HL-60 (cell line): Measurements from ENCODE around the gene MTFR2.

Experiments
- CTCF ChIP-seq: IDR thresholded peaks from one replicate; pipeline ENCODE4 v1.5.1; 2011; ENCODE audit warnings: low read length, control low read depth, inconsistent platforms; ENCODE audit not compliant: insufficient read depth
- GABPA ChIP-seq: IDR thresholded peaks from 2 replicates; pipeline ENCODE4 v1.6.1; 2012; ENCODE audit warnings: low read depth
- POLR2AphosphoS5 ChIP-seq: IDR thresholded peaks from 2 replicates; pipeline ENCODE4 v1.6.1; 2012; ENCODE audit warnings: low read depth
- REST ChIP-seq: IDR thresholded peaks from 2 replicates; pipeline ENCODE4 v1.6.1; 2012; ENCODE audit warnings: low read depth; ENCODE audit not compliant: insufficient replicate concordance
- SPI1 ChIP-seq: IDR thresholded peaks from 2 replicates; pipeline ENCODE4 v1.6.1; 2012; ENCODE audit warnings: low read depth, mild to moderate bottlenecking, borderline replicate concordance

DNA sequence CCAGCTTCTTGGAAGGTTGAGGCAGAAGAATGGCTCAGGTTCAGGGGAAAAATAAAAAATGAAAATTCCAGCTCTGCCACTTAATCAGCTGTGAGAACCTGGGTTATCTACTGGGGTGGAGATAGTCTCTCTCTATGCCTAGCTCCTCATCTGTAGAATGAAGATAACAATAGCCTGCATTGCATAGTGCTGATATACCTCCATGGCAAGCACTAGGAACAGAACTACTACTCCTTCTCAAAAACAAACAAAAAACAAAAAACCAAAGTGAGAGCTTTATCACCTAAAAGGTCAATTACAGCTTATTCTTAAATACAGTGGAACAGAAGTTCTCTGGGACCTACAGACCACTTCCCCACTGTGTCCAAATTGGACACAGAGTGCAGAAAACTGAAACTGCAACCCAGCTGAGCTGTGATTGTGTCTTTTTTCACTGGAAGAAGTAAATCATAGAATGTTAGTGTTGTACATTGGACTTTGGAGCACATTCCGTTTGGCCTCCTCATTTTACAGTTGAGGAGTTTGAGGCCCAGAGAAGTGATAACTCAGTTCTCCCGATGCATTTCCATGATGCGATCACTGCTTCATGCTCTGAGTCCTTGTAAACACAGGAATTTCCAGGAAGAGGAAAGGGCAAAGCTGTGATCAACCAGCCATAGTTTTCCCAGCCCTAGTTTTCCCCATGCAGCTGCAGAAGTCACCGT is 23.3 kb downstream of the MTFR2 start:
- TF ChIP-seq CTCF (no peak), POLR2AphosphoS5 (no peak), SPI1 (0 out of 2 replicates have a peak, but pooled peaks have one; percentile 12), REST (no peak), GABPA (no peak)
